ENCODE measurements around the gene LRRC3. TPM values are rescaled to one million over a fixed set of nuclear protein-coding genes. Genes with fewer than 3 reads are reported as not detected.

LRRC3 gene
- polyA plus RNA-seq, 1 donor (not counting 4 experiments of a cell fraction or from before 2014, with no cell fraction given), result 1.4 TPM

- Histone ChIP-seq H3K4me3 (ENCODE audit: control insufficient read depth in 2 of 3, extremely low read depth in 1 of 3, insufficient read depth in 2 of 3, low read depth in 1 of 3, low read length in 3 of 3) (no peak overlapping the region), H3K27ac (ENCODE audit: control insufficient read depth, insufficient read depth, low read length) (no peak overlapping the region), H2AFZ (ENCODE audit: control insufficient read depth, low read length) (no peak overlapping the region), H4K20me1 (ENCODE audit: control insufficient read depth, extremely low read depth, insufficient read depth, low read length) (no peaks in the 10 kb centered on the region), H3K4me2 (ENCODE audit: control insufficient read depth, extremely low read depth, insufficient read depth, low read depth, low read length) (no peak overlapping the region), H3K4me1 (ENCODE audit: control insufficient read depth, extremely low read depth, insufficient read depth, low read length) (no peaks in the 10 kb centered on the region), H3K9me3 (ENCODE audit: control insufficient read depth, low read depth, low read length) (no peaks in the 10 kb centered on the region), H3K36me3 (ENCODE audit: control insufficient read depth in 2 of 2, extremely low read depth in 1 of 2, insufficient read depth in 2 of 2, low read length in 2 of 2) (no peaks in the 10 kb centered on the region), H3K79me2 (ENCODE audit: control insufficient read depth, insufficient read depth, low read length) (no peaks in the 10 kb centered on the region), H3K9me1 (ENCODE audit: control insufficient read depth, extremely low read depth, insufficient read depth, low read length) (no peaks in the 10 kb centered on the region), H3K9ac (ENCODE audit: control insufficient read depth, extremely low read depth, insufficient read depth, low read length) (no peak overlapping the region), H3K27me3 (ENCODE audit: control insufficient read depth, extremely low read depth, insufficient read depth, low read length) (peaks cover 28% of the 10 kb centered on the region)
- DNase-seq (ENCODE audit: low read depth, low spot score) (no peak), FAIRE-seq (no peak)
- TF ChIP-seq EZH2 (IDR thresholded peaks at IDR 0.05; ENCODE audit: low read length), result no peak
- no peak for TF ChIP-seq CTCF (optimal IDR thresholded peaks at IDR 0.05 in 1 of 3, IDR thresholded peaks at IDR 0.05 in 1 of 3, conservative IDR thresholded peaks at IDR 0.05 in 1 of 3; ENCODE audit: extremely low read depth in 1 of 3, insufficient read depth in 2 of 3, low read length in 3 of 3)
- dilution Hi-C loops (cut with MboI; ENCODE audit: extremely low pct_ligation_motif_present, low sequenced_read_pairs), result no loop called here
Observed at GRCh38 chr21:44450999-44451398, 4.3 kb upstream of the LRRC3 start.

GRCh38 chr21:44453120-44453519, 2.2 kb upstream of the LRRC3 start:
- no peak overlapping the region for H2AFZ ChIP-seq (ENCODE audit: control insufficient read depth, low read length)
- no peaks in the 10 kb centered on the region for H3K9me3 ChIP-seq (ENCODE audit: control insufficient read depth, low read depth, low read length)
- no peak overlapping the region for H3K4me3 ChIP-seq (ENCODE audit: control insufficient read depth in 2 of 3, extremely low read depth in 1 of 3, insufficient read depth in 2 of 3, low read depth in 1 of 3, low read length in 3 of 3)
- DNase-seq (ENCODE audit: low read depth, low spot score) (no peak), FAIRE-seq (no peak)
- H3K79me2 ChIP-seq (ENCODE audit: control insufficient read depth, insufficient read depth, low read length), result no peaks in the 10 kb centered on the region
- no peak overlapping the region for H3K4me2 ChIP-seq (ENCODE audit: control insufficient read depth, extremely low read depth, insufficient read depth, low read depth, low read length)
- H3K36me3 ChIP-seq (ENCODE audit: control insufficient read depth in 2 of 2, extremely low read depth in 1 of 2, insufficient read depth in 2 of 2, low read length in 2 of 2), result no peaks in the 10 kb centered on the region
- H3K9ac ChIP-seq (ENCODE audit: control insufficient read depth, extremely low read depth, insufficient read depth, low read length), result no peak overlapping the region
- H4K20me1 ChIP-seq (ENCODE audit: control insufficient read depth, extremely low read depth, insufficient read depth, low read length), result no peaks in the 10 kb centered on the region
- dilution Hi-C loops (cut with MboI; ENCODE audit: extremely low pct_ligation_motif_present, low sequenced_read_pairs), result no loop called here
- TF ChIP-seq EZH2 (IDR thresholded peaks at IDR 0.05; ENCODE audit: low read length) (no peak), CTCF (optimal IDR thresholded peaks at IDR 0.05 in 1 of 3, IDR thresholded peaks at IDR 0.05 in 1 of 3, conservative IDR thresholded peaks at IDR 0.05 in 1 of 3; ENCODE audit: extremely low read depth in 1 of 3, insufficient read depth in 2 of 3, low read length in 3 of 3) (no peak)
- peaks cover 28% of the 10 kb centered on the region for H3K27me3 ChIP-seq (ENCODE audit: control insufficient read depth, extremely low read depth, insufficient read depth, low read length)
- H3K9me1 ChIP-seq (ENCODE audit: control insufficient read depth, extremely low read depth, insufficient read depth, low read length), result no peaks in the 10 kb centered on the region
- H3K4me1 ChIP-seq (ENCODE audit: control insufficient read depth, extremely low read depth, insufficient read depth, low read length), result no peaks in the 10 kb centered on the region
- H3K27ac ChIP-seq (ENCODE audit: control insufficient read depth, insufficient read depth, low read length), result no peak overlapping the region
